ENCODE results near the gene NFKBIA. TPM values are rescaled to one million over a fixed set of nuclear protein-coding genes. Genes with fewer than 3 reads are reported as not detected.
"Not testable (repeated sequence)": the region's sequence is repeated elsewhere in the genome, so short reads cannot be mapped to it uniquely, and the experiment has no call there.

NFKBIA gene
- total and polyA plus RNA-seq, 4 donors, result 83.0 to 186 (median 111) TPM

DNA sequence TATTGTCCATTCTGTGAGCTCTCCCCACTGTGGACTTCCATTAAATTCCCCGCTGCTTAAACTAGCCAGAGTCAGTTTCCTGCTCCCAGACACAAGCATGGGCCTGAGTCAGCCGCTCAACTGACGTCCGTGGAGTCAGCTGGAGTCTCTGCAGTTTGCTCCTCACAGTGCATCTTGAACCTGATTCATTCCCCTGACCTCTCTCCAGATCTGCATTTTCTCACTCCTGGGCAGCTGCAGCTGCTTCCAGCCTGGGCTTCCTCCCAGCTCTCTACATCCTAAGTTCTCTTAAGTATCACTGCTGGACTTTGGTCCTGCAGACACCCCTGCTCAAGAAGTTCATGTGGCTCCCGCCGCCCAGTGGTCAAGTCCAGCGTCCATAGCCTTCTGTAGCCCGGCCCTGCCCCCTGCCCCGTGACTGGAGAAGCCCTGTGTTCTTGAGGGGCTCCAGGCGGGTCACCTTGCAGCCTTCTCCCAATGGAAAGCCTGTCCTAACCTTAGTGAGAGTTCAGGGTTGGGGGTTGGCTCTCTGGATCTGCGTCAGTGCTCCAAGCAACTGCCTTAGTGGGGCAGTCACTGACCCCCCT is 20.0 kb downstream of the NFKBIA start:
- 44 to 53% methylated on average over 11 of the region's 11 CpGs for WGBS, 2 donors
- Histone ChIP-seq H3K4me3 (ENCODE audit: low read length in 2 of 2) (no peak overlapping the region), H3K9me3 (ENCODE audit: control insufficient read depth, low read length) (no peaks in the 10 kb centered on the region), H3K27me3 (ENCODE audit: control insufficient read depth in 1 of 2, insufficient read depth in 2 of 2, low read length in 1 of 2) (no peaks in the 10 kb centered on the region), H3K36me3 (ENCODE audit: control insufficient read depth in 1 of 2, insufficient read depth in 2 of 2, low read length in 1 of 2) (no peaks in the 10 kb centered on the region), H3K4me1 (ENCODE audit: control insufficient read depth in 1 of 2, insufficient read depth in 2 of 2, low read length in 2 of 2) (peaks cover 0 to 4% of the 10 kb centered on the region in 2 donors), H3K27ac (ENCODE audit: low read depth in 1 of 2, low read length in 2 of 2) (peak overlapping the region; percentile 6 to 66)
- ATAC-seq (ENCODE audit: low FRiP score) (peak; percentile 77), DNase-seq (peak in 1 of 2 donors; percentile 83)
- intact Hi-C loops (cut with DNase I), result loop anchor here (1.0 to 5.0 kb wide), 2 partner anchors 42 to 92 kb away; partner anchors contain the start of gene PSMA6 (in 1 of the 2)

DNA sequence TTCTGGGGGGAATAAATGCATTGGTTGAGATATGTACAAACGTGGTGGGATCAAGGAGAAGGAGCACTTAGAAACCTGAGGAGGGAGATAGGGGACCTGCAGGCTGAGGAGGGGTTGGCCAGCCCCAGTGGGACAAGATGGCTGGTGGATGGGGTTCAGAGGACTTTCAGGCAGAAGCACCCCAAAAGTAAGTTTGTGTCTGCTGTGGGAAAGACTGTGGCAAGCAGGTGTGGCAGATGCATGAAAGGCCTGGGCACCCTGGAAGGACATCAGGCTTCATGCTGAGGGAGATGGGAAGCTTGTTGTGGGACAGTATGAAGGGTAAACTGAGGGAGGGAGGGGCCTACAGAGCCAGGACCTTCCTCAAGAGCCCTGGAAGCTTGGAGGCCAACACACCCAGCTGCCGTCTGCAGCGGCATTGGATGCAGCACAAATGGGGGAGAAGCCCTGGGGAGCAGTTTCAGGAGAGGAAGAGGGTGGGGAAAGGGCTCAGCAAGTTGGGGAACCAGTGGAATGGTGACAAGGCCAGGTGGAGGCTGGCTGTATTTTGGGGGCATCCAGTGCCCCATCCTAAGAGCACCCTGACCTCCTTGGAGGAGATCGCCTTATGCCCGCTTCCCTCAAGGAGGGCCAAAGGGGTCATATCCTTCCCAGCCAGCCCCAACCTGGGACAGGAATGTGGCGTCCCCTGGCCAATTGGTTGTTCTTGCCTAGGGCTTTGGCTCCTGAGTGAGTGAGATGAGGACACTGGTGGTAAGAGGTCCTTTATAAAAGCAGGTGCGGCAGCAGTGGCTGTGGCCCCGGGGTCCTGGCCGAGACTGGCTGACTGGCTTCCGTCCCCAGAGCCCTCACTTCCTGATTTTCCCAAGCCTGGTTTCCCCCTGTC is 20.7 kb downstream of the NFKBIA start:
- intact Hi-C loops (cut with DNase I), result no loop called here
- Histone ChIP-seq H3K27ac (ENCODE audit: low read depth in 1 of 2, low read length in 2 of 2) (peak overlapping the region in 1 of 2 donors; percentile 66), H3K9me3 (ENCODE audit: control insufficient read depth, low read length) (no peaks in the 10 kb centered on the region), H3K27me3 (ENCODE audit: control insufficient read depth in 1 of 2, insufficient read depth in 2 of 2, low read length in 1 of 2) (no peaks in the 10 kb centered on the region), H3K36me3 (ENCODE audit: control insufficient read depth in 1 of 2, insufficient read depth in 2 of 2, low read length in 1 of 2) (no peaks in the 10 kb centered on the region), H3K4me3 (ENCODE audit: low read length in 2 of 2) (no peak overlapping the region), H3K4me1 (ENCODE audit: control insufficient read depth in 1 of 2, insufficient read depth in 2 of 2, low read length in 2 of 2) (peaks cover 0 to 4% of the 10 kb centered on the region in 2 donors)
- 79 to 91% methylated on average over 10 of the region's 10 CpGs for WGBS, 2 donors
- ATAC-seq (ENCODE audit: low FRiP score), result no peak
- peak in 1 of 2 donors; percentile 43 for DNase-seq

DNA sequence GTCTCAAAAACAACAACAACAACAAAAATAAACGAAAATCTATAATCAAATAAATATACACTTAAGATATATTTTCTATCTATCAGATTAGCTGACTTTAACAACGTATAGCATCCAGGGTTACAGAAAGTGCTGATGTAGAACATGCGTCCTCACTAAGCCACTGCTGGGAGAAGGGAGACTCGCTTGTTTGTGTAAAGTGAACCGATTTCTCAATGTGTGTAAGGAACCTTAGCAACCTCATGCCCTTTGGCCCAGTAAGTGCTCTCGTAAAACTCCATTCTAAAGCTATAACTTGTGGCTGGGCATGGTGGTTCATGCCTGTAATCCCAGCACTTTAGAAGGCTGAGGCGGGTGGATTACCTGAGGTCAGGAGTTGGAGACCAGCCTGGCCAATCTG is 23.8 kb downstream of the NFKBIA start:
- 68 to 74% methylated on average over 7 of the region's 7 CpGs for WGBS, 2 donors
- intact Hi-C loops (cut with DNase I), result no loop called here
- Histone ChIP-seq H3K4me1 (ENCODE audit: control insufficient read depth in 1 of 2, insufficient read depth in 2 of 2, low read length in 2 of 2) (peaks cover 0 to 4% of the 10 kb centered on the region in 2 donors), H3K9me3 (ENCODE audit: control insufficient read depth, low read length) (no peaks in the 10 kb centered on the region), H3K36me3 (ENCODE audit: control insufficient read depth in 1 of 2, insufficient read depth in 2 of 2, low read length in 1 of 2) (no peaks in the 10 kb centered on the region), H3K27ac (ENCODE audit: low read depth in 1 of 2, low read length in 2 of 2) (no peak overlapping the region), H3K4me3 (ENCODE audit: low read length in 2 of 2) (no peak overlapping the region), H3K27me3 (ENCODE audit: control insufficient read depth in 1 of 2, insufficient read depth in 2 of 2, low read length in 1 of 2) (no peaks in the 10 kb centered on the region)
- ATAC-seq (ENCODE audit: low FRiP score) (no peak), DNase-seq (no peak)

DNA sequence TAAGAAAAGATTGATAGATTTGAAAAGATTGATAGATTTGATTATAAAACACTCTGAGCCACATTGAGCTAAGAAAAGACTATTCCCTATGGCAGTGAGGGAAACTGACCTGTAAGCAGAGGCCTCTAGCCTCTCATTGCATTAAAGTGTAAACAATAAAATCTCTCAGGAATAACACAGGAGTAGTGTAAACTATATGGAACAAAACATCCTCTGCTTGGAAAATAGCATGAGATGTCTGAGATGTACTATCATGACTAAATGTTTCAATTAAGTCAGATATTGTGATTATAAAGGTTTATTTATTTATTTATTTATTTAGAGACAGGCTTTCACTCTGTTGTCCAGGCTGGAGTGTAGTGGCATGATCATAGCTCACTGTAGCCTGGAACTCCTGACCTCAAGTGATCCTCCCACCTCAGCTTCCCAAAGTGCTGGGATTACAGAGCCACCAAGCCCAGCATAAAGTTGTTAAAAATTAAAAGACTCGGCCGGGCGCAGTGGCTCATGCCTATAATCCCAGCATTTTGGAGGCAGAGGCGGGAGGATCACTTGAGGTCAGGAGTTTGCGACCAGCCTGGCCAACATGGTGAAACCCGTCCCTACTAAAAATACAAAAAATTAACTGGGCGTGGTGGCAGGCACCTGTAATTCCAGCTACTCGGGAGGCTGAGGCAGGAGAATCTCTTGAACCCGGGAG is 25.2 kb downstream of the NFKBIA start:
- 85 to 87% methylated on average over 9 of the region's 9 CpGs for WGBS, 2 donors
- H3K27ac ChIP-seq (ENCODE audit: low read depth in 1 of 2, low read length in 2 of 2), result not testable (repeated sequence)

DNA sequence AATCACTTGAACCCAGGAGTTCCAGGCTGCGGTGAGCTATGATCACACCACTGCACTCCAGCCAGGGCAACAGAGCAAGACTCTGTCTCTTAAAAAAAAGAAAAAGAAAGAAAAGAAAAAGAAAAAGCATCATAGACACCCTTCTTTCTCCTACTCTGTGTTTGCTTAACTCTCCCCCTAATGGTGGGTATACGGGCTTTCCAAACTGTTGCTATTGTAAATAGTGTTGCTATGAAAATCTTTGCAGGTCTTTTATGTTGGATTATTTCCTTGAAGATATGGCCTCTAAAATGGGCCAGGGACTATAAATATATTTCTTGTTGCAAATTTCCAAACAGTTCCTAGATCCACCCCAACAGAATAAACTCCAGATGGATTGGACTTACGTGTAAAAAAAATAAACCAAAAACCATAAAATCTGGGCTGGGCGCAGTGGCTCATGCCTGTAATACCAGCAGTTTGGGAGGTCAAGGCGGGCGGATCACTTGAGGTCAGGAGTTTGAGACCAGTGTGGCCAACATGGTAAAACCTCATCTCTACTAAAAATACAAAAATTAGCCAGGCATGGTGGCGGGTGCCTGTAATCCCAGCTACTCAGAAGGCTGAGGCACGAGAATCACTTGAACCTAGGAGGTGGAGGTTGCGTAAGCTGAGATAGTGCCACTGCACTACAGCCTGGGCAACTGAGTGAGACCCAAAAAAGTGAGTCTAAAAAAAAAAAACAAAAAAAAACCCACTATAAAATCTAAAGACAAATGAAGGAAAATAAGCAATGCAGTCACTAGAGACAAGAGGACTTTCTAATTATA is 25.9 kb downstream of the NFKBIA start:
- no peaks in the 10 kb centered on the region for H3K9me3 ChIP-seq (ENCODE audit: control insufficient read depth, low read length)
- ATAC-seq (ENCODE audit: low FRiP score), result peak; percentile 44
- intact Hi-C loops (cut with DNase I), result no loop called here
- H3K27me3 ChIP-seq (ENCODE audit: control insufficient read depth in 1 of 2, insufficient read depth in 2 of 2, low read length in 1 of 2), result no peaks in the 10 kb centered on the region
- DNase-seq, result peak; percentile 64 to 70
- H3K4me3 ChIP-seq (ENCODE audit: low read length in 2 of 2), result no peak overlapping the region
- H3K4me1 ChIP-seq (ENCODE audit: control insufficient read depth in 1 of 2, insufficient read depth in 2 of 2, low read length in 2 of 2), result no peaks in the 10 kb centered on the region
- no peaks in the 10 kb centered on the region for H3K36me3 ChIP-seq (ENCODE audit: control insufficient read depth in 1 of 2, insufficient read depth in 2 of 2, low read length in 1 of 2)
- H3K27ac ChIP-seq (ENCODE audit: low read depth in 1 of 2, low read length in 2 of 2), result no peak overlapping the region
- WGBS, 2 donors, result 65 to 67% methylated on average over 9 of the region's 9 CpGs

More for the DNA sequence above, 25.2 kb downstream of the NFKBIA start:
- peak in 1 of 2 donors; percentile 3 for DNase-seq
- intact Hi-C loops (cut with DNase I); H3K4me3 ChIP-seq (ENCODE audit: low read length in 2 of 2); H3K36me3 ChIP-seq (ENCODE audit: control insufficient read depth in 1 of 2, insufficient read depth in 2 of 2, low read length in 1 of 2); H3K9me3 ChIP-seq (ENCODE audit: control insufficient read depth, low read length); H3K27me3 ChIP-seq (ENCODE audit: control insufficient read depth in 1 of 2, insufficient read depth in 2 of 2, low read length in 1 of 2); H3K4me1 ChIP-seq (ENCODE audit: control insufficient read depth in 1 of 2, insufficient read depth in 2 of 2, low read length in 2 of 2); ATAC-seq (ENCODE audit: low FRiP score): not testable (repeated sequence)

DNA sequence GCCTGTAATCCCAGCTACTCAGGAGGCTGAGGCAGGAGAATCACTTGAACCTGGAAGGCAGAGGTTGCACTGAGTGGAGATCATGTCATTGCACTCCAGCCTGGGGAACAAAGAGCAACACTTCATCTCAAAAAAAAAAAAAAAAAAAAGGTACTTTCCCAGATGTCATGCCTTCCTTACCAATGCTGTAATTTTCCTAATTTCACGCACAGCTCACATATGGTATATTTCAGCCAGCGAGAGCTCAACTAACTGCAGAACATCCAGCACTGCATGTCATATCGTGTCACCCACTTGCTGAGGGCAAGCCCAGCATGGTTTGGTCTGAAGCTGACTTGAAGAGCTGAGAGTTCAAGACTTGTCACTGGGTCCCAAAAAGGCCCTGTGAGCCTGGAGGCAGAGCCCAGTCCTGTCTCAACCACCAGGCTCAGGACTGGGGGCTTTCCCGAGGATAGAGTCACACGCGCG is 29.0 kb downstream of the NFKBIA start:
- Histone ChIP-seq H3K27ac (ENCODE audit: low read depth in 1 of 2, low read length in 2 of 2) (no peak overlapping the region), H3K27me3 (ENCODE audit: control insufficient read depth in 1 of 2, insufficient read depth in 2 of 2, low read length in 1 of 2) (no peaks in the 10 kb centered on the region), H3K4me3 (ENCODE audit: low read length in 2 of 2) (no peak overlapping the region), H3K36me3 (ENCODE audit: control insufficient read depth in 1 of 2, insufficient read depth in 2 of 2, low read length in 1 of 2) (no peaks in the 10 kb centered on the region), H3K9me3 (ENCODE audit: control insufficient read depth, low read length) (peaks cover 1% of the 10 kb centered on the region), H3K4me1 (ENCODE audit: control insufficient read depth in 1 of 2, insufficient read depth in 2 of 2, low read length in 2 of 2) (no peaks in the 10 kb centered on the region)
- peak in 1 of 2 donors; percentile 24 for DNase-seq
- WGBS, 2 donors, result 85 to 91% methylated on average over 7 of the region's 7 CpGs
- ATAC-seq (ENCODE audit: low FRiP score), result no peak
- intact Hi-C loops (cut with DNase I), result no loop called here

DNA sequence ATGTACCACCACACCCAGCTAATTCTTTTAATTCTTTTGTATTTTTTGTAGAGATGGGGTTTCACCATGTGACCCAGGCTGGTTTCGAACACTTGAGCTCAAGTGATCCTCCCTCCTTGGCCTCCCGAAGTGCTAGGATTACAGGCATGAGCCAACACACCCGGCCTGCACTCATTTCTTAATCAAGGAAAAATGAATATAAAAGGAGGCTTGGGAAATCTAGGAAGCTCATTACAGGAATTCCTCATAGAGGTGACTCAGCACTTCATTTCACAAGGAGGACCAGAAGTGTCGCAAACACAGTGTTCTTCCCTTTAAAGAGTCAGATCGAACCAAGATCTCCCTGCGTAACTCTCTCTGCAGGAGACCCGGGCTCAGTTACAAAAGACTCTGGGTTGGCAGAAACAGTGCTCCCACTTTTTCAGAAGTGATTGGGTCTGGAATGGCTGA is 30.3 kb downstream of the NFKBIA start:
- Histone ChIP-seq H3K36me3 (ENCODE audit: control insufficient read depth in 1 of 2, insufficient read depth in 2 of 2, low read length in 1 of 2) (no peaks in the 10 kb centered on the region), H3K4me1 (ENCODE audit: control insufficient read depth in 1 of 2, insufficient read depth in 2 of 2, low read length in 2 of 2) (no peaks in the 10 kb centered on the region), H3K27me3 (ENCODE audit: control insufficient read depth in 1 of 2, insufficient read depth in 2 of 2, low read length in 1 of 2) (no peaks in the 10 kb centered on the region), H3K27ac (ENCODE audit: low read depth in 1 of 2, low read length in 2 of 2) (no peak overlapping the region), H3K9me3 (ENCODE audit: control insufficient read depth, low read length) (peaks cover 1% of the 10 kb centered on the region), H3K4me3 (ENCODE audit: low read length in 2 of 2) (no peak overlapping the region)
- intact Hi-C loops (cut with DNase I), result no loop called here
- DNase-seq (peak in 1 of 2 donors; percentile 65), ATAC-seq (ENCODE audit: low FRiP score) (no peak)
- 77 to 82% methylated on average over 7 of the region's 7 CpGs for WGBS, 2 donors

DNA sequence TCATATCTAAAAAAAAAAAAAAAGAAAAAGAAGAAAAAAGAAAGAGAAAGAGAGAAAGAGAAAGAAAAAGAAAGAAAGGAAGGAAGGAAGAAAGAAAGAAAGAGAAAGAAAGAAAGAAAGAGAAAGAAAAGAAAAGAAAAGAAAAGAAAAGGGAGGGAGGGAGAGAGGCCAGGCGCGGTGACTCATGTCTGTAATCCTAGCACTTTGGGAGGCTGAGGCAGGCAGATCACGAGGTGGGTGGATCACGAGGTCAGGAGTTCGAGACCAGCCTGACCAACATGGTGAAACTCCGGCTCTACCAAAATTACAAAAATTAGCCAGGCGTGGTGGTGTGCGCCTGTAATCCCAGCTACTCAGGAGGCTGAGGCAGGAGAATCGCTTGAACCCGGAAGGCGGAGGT is 31.3 kb downstream of the NFKBIA start:
- WGBS, 2 donors, result 90% methylated on average over 11 of the region's 11 CpGs
- H3K4me1 ChIP-seq (ENCODE audit: control insufficient read depth in 1 of 2, insufficient read depth in 2 of 2, low read length in 2 of 2); ATAC-seq (ENCODE audit: low FRiP score); H3K4me3 ChIP-seq (ENCODE audit: low read length in 2 of 2); H3K27ac ChIP-seq (ENCODE audit: low read depth in 1 of 2, low read length in 2 of 2); H3K9me3 ChIP-seq (ENCODE audit: control insufficient read depth, low read length); H3K36me3 ChIP-seq (ENCODE audit: control insufficient read depth in 1 of 2, insufficient read depth in 2 of 2, low read length in 1 of 2); intact Hi-C loops (cut with DNase I); H3K27me3 ChIP-seq (ENCODE audit: control insufficient read depth in 1 of 2, insufficient read depth in 2 of 2, low read length in 1 of 2): not testable (repeated sequence)
- DNase-seq, result peak in 1 of 2 donors; percentile 40
